CD4-positive, CD25-positive, alpha-beta regulatory T cell (primary cell): ENCODE results near the gene LGR6. TPM values are rescaled to one million over a fixed set of nuclear protein-coding genes. Genes with fewer than 3 reads are reported as not detected.

Experiments used
- ATAC-seq, 2 donors: fragments of 150-1000 bp; cut with Tn5 transposase; one replicate each; pipeline ENCODE4 v1.10.0; 2021; ENCODE audit warnings: low read depth in 2 of 2, moderate number of reproducible peaks in 2 of 2, moderate library complexity in 1 of 2
- DNase-seq, 3 donors: peaks; one replicate each; pipeline versions ENCODE4 v3.0.0 to v3.0.0-alpha.2; 2012 to 2022; ENCODE audit warnings: mixed read lengths in 1 of 3
- H3K27ac ChIP-seq: one replicate; pipeline ENCODE4 v1.7.0; 2013; ENCODE audit warnings: mild to moderate bottlenecking, low read length; ENCODE audit not compliant: insufficient read depth, poor library complexity, severe bottlenecking
- H3K27me3 ChIP-seq: one replicate; pipeline ENCODE4 v1.7.0; 2013; ENCODE audit warnings: low read length; ENCODE audit not compliant: control insufficient read depth, insufficient read depth
- H3K36me3 ChIP-seq: one replicate; pipeline ENCODE4 v1.7.0; 2013; ENCODE audit warnings: mild to moderate bottlenecking, low read length, moderate library complexity; ENCODE audit not compliant: control insufficient read depth, insufficient read depth
- H3K4me1 ChIP-seq: 2 replicates; pipeline ENCODE4 v1.7.0; 2013; ENCODE audit warnings: mild to moderate bottlenecking, low read length; ENCODE audit not compliant: insufficient read depth, control insufficient read depth, poor library complexity, severe bottlenecking
- H3K4me3 ChIP-seq: one replicate; pipeline ENCODE4 v1.7.0; 2013; ENCODE audit warnings: low read depth, mild to moderate bottlenecking, low read length, moderate library complexity
- H3K9me3 ChIP-seq, 2 experiments: 1 replicate in 1 of 2; 2 replicates in 1 of 2; pipeline ENCODE4 v1.7.0; 2013; ENCODE audit warnings: low read length in 2 of 2, mild to moderate bottlenecking in 1 of 2, moderate library complexity in 1 of 2; ENCODE audit not compliant: control insufficient read depth in 2 of 2
- H3K27ac Mint-ChIP-seq, 3 donors: one replicate each; pipeline ENCODE4 v1.8.0; 2020 to 2022; ENCODE audit warnings: mild to moderate bottlenecking in 3 of 3, mixed read lengths in 3 of 3, moderate library complexity in 2 of 3
- H3K27me3 Mint-ChIP-seq: one replicate; pipeline ENCODE4 v1.8.0; 2022; ENCODE audit warnings: mild to moderate bottlenecking, mixed read lengths
- H3K36me3 Mint-ChIP-seq: one replicate; pipeline ENCODE4 v1.8.0; 2020; ENCODE audit warnings: mixed read lengths
- H3K4me1 Mint-ChIP-seq, 4 donors: one replicate each; pipeline ENCODE4 v1.8.0; 2020 to 2022; ENCODE audit warnings: mixed read lengths in 4 of 4, mild to moderate bottlenecking in 1 of 4
- H3K4me3 Mint-ChIP-seq, 4 donors: one replicate each; pipeline ENCODE4 v1.8.0; 2020 to 2022; ENCODE audit warnings: mild to moderate bottlenecking in 4 of 4, mixed read lengths in 4 of 4, moderate library complexity in 3 of 4
- H3K9me3 Mint-ChIP-seq, 7 donors: one replicate each; pipeline ENCODE4 v1.8.0; 2020 to 2022; ENCODE audit warnings: mixed read lengths in 7 of 7, mild to moderate bottlenecking in 3 of 7, moderate library complexity in 2 of 7
- polyA plus RNA-seq, 4 donors: library from polyadenylated mRNA; unstranded; fragments of 300-500 nt; fragmentation: Illumina TruSeq; gene quantifications; one replicate each; pipeline ENCODE4 v1.2.3, GENCODE V29; 2021
- total RNA-seq: library from RNA; stranded (reverse); gene quantifications from one replicate; pipeline ENCODE4 v1.2.3, GENCODE V29; 2022

The LGR6 gene
- total and polyA plus RNA-seq, 5 donors from 2014 or later = 0.16 to 0.87 (median 0.30) TPM

DNA sequence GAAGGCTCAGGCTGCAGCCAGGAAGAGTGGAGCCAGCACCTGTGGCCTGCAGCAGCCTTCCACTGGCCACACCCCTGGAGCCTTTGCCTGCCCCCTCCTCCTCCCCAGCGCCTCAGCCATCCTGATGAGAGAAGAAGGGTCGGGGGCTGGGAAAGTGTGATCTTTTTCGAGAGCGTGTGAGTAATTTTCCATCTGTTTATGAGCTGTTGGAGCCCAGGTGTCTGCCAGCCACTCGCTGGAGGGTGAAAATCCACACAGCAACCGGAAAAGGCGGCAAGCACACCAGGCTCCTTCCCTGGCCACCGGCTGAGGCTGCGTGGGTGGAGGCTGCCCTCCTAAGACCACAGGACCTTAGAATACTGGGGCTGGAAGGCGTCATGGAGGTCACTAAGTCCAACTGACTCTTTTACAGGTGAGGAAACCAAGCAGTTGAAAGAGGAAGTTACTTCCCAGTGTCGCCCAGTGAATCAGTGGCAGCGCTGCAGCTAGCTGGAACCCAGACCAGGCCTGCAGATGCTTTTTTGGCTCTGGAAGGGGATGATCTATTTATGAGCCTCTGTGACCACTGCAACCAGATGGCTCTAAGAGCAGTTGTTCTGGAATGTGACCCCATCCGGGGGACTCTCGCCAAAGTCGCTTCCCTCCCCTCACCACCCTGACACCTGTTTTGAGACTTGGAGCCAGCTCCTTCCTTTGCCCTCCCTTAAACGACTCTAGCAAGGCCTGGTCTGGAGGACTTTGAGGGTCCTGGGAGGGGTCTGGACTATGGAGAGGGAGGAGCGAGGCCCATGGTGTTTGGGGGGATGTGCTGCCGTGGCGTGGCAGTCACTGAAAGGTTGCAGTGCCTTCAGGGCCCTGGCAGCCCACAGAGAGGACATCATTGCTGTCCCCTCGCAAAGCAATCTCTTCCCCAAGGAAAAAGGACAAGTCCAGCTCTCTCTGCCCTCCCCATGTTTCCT is 54.5 kb downstream of the LGR6 start:
- Histone ChIP-seq H3K27me3 (peaks cover 2% of the 10 kb centered on the region), H3K4me1 (no peaks in the 10 kb centered on the region), H3K36me3 (no peaks in the 10 kb centered on the region), H3K9me3 (no peaks in the 10 kb centered on the region), H3K4me3 (no peak overlapping the region), H3K27ac (no peak overlapping the region)
- DNase-seq (no peak), ATAC-seq (no peak)
- no peaks in the 10 kb centered on the region for H3K4me1 Mint-ChIP-seq
- H3K27me3 Mint-ChIP-seq = peaks cover 33% of the 10 kb centered on the region
- H3K36me3 Mint-ChIP-seq = no peaks in the 10 kb centered on the region
- no peak overlapping the region for H3K4me3 Mint-ChIP-seq
- peak overlapping the region in 1 of 3 donors; percentile 83 for H3K27ac Mint-ChIP-seq
- no peaks in the 10 kb centered on the region for H3K9me3 Mint-ChIP-seq

DNA sequence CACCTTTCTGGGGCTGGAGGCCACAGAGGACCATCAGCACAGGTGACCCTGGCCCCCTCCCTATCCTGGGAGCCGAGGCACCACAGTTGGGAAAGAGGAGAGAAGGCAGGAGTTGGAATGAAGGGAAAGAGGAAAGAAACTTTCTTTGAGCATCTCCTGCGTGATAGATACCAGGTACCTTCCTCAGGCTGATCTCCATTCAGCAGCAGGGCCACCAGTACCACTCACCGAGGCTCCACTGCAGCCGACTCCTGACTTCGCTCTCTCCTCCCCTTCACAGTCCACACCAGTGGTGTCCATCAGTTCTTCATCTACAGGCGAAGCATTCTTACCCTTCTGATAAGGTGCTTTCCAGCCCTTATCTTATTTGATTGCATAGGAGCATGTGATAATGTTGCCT is 55.3 kb downstream of the LGR6 start:
- H3K27me3 Mint-ChIP-seq = peaks cover 34% of the 10 kb centered on the region
- H3K27me3 ChIP-seq = peaks cover 2% of the 10 kb centered on the region
- H3K36me3 Mint-ChIP-seq = no peaks in the 10 kb centered on the region
- H3K9me3 Mint-ChIP-seq = no peaks in the 10 kb centered on the region
- no peak overlapping the region for H3K4me3 Mint-ChIP-seq
- no peak overlapping the region for H3K4me3 ChIP-seq
- no peak overlapping the region for H3K27ac ChIP-seq
- H3K4me1 ChIP-seq = no peaks in the 10 kb centered on the region
- no peak overlapping the region for H3K27ac Mint-ChIP-seq
- ATAC-seq (no peak), DNase-seq (no peak)
- no peaks in the 10 kb centered on the region for H3K36me3 ChIP-seq
- no peaks in the 10 kb centered on the region for H3K4me1 Mint-ChIP-seq
- no peaks in the 10 kb centered on the region for H3K9me3 ChIP-seq

GRCh38 chr1:202249436-202249835 is 55.8 kb downstream of the LGR6 start:
- H3K4me3 ChIP-seq = no peak overlapping the region
- no peak overlapping the region for H3K27ac Mint-ChIP-seq
- no peak for DNase-seq
- no peaks in the 10 kb centered on the region for H3K4me1 ChIP-seq
- H3K4me3 Mint-ChIP-seq = no peak overlapping the region
- peaks cover 0 to under 1% (median 0%) of the 10 kb centered on the region in 4 donors for H3K4me1 Mint-ChIP-seq
- H3K27me3 Mint-ChIP-seq = peaks cover 34% of the 10 kb centered on the region
- H3K27ac ChIP-seq = no peak overlapping the region
- no peak for ATAC-seq
- H3K27me3 ChIP-seq = peaks cover 2% of the 10 kb centered on the region
- H3K9me3 Mint-ChIP-seq = no peaks in the 10 kb centered on the region
- H3K9me3 ChIP-seq = no peaks in the 10 kb centered on the region
- H3K36me3 ChIP-seq = no peaks in the 10 kb centered on the region
- H3K36me3 Mint-ChIP-seq = no peaks in the 10 kb centered on the region

GRCh38 chr1:202249846-202250245 is 56.2 kb downstream of the LGR6 start:
- no peaks in the 10 kb centered on the region for H3K36me3 Mint-ChIP-seq
- no peaks in the 10 kb centered on the region for H3K9me3 Mint-ChIP-seq
- DNase-seq (no peak), ATAC-seq (no peak)
- Histone ChIP-seq H3K27me3 (peaks cover 2% of the 10 kb centered on the region), H3K9me3 (no peaks in the 10 kb centered on the region), H3K27ac (no peak overlapping the region), H3K36me3 (no peaks in the 10 kb centered on the region), H3K4me1 (no peaks in the 10 kb centered on the region), H3K4me3 (no peak overlapping the region)
- H3K27ac Mint-ChIP-seq = no peak overlapping the region
- no peak overlapping the region for H3K4me3 Mint-ChIP-seq
- peaks cover 34% of the 10 kb centered on the region for H3K27me3 Mint-ChIP-seq
- H3K4me1 Mint-ChIP-seq = peaks cover 0 to 2% (median 0%) of the 10 kb centered on the region in 4 donors

DNA sequence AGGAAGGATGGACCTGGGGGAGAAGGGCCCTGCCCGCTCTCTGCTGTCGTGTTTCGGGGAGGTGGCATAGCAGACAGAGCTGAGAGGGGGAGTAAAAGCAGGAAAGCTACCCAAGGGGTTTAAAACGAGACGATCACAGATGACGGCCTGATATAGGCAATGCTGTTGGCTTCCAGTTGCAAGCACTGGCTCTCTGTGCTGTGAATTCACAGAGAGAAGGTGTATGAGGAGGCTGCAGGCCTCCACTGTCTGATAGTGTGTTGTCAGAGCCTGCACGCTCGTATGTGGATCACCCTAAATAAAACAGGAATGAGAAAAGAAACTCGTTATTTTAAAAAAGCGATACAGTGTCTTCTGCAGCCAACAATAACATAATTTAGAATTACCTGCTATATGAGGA is 57.4 kb downstream of the LGR6 start:
- no peak overlapping the region for H3K4me3 ChIP-seq
- no peaks in the 10 kb centered on the region for H3K36me3 Mint-ChIP-seq
- DNase-seq = no peak
- no peaks in the 10 kb centered on the region for H3K9me3 ChIP-seq
- no peaks in the 10 kb centered on the region for H3K36me3 ChIP-seq
- no peak overlapping the region for H3K4me3 Mint-ChIP-seq
- H3K27ac Mint-ChIP-seq = no peak overlapping the region
- no peak for ATAC-seq
- H3K27ac ChIP-seq = no peak overlapping the region
- H3K4me1 ChIP-seq = no peaks in the 10 kb centered on the region
- peaks cover 34% of the 10 kb centered on the region for H3K27me3 Mint-ChIP-seq
- H3K27me3 ChIP-seq = peaks cover 2% of the 10 kb centered on the region
- no peaks in the 10 kb centered on the region for H3K9me3 Mint-ChIP-seq
- peaks cover 0 to 2% (median 0%) of the 10 kb centered on the region in 4 donors for H3K4me1 Mint-ChIP-seq

- H3K27me3 ChIP-seq = peaks cover 2% of the 10 kb centered on the region
- ATAC-seq (no peak), DNase-seq (no peak)
- H3K27me3 Mint-ChIP-seq = peaks cover 35% of the 10 kb centered on the region
- no peaks in the 10 kb centered on the region for H3K9me3 ChIP-seq
- no peak overlapping the region for H3K4me3 ChIP-seq
- H3K36me3 ChIP-seq = no peaks in the 10 kb centered on the region
- peaks cover 0 to 2% (median 0%) of the 10 kb centered on the region in 4 donors for H3K4me1 Mint-ChIP-seq
- H3K27ac ChIP-seq = no peak overlapping the region
- no peak overlapping the region for H3K27ac Mint-ChIP-seq
- no peaks in the 10 kb centered on the region for H3K9me3 Mint-ChIP-seq
- no peaks in the 10 kb centered on the region for H3K36me3 Mint-ChIP-seq
- H3K4me1 ChIP-seq = no peaks in the 10 kb centered on the region
- H3K4me3 Mint-ChIP-seq = no peak overlapping the region
Measured at GRCh38 chr1:202251424-202252256, 58.0 kb downstream of the LGR6 start.

- Histone ChIP-seq H3K4me1 (no peaks in the 10 kb centered on the region), H3K9me3 (no peaks in the 10 kb centered on the region), H3K36me3 (no peaks in the 10 kb centered on the region), H3K4me3 (no peak overlapping the region), H3K27ac (no peak overlapping the region), H3K27me3 (peaks cover 2% of the 10 kb centered on the region)
- H3K9me3 Mint-ChIP-seq = no peaks in the 10 kb centered on the region
- H3K4me1 Mint-ChIP-seq = peaks cover 0 to 2% (median 0%) of the 10 kb centered on the region in 4 donors
- ATAC-seq (no peak), DNase-seq (no peak)
- H3K27ac Mint-ChIP-seq = no peak overlapping the region
- H3K27me3 Mint-ChIP-seq = peaks cover 41% of the 10 kb centered on the region
- H3K4me3 Mint-ChIP-seq = no peak overlapping the region
- H3K36me3 Mint-ChIP-seq = no peaks in the 10 kb centered on the region
Measured at GRCh38 chr1:202252271-202252670, 58.7 kb downstream of the LGR6 start.
